ENCODE data around the gene RPP21. TPM values are rescaled to one million over a fixed set of nuclear protein-coding genes. Genes with fewer than 3 reads are reported as not detected.
"Not testable (repeated sequence)": the region's sequence is repeated elsewhere in the genome, so short reads cannot be mapped to it uniquely, and the experiment has no call there.

The RPP21 gene
- total RNA-seq, 1 donor from 2014 or later, result 23.2 TPM

- not testable (repeated sequence) for FAIRE-seq; DNase-seq (ENCODE audit: low spot score in 2 of 2)
Measured at GRCh38 chr6:30369280-30369679, 24.3 kb downstream of the RPP21 start.

- FAIRE-seq, result no peak
- DNase-seq (ENCODE audit: low spot score in 2 of 2), result no peak
Measured at GRCh38 chr6:30378290-30378937, 33.5 kb downstream of the RPP21 start.

GRCh38 chr6:30380464-30380863 is 35.5 kb downstream of the RPP21 start:
- no peak for DNase-seq (ENCODE audit: low spot score in 2 of 2)
- no peak for FAIRE-seq

- DNase-seq (ENCODE audit: low spot score in 2 of 2), result no peak
- no peak for FAIRE-seq
Measured at GRCh38 chr6:30386166-30386565, 41.2 kb downstream of the RPP21 start.

GRCh38 chr6:30391240-30391639 is 46.3 kb downstream of the RPP21 start:
- no peak for DNase-seq (ENCODE audit: low spot score in 2 of 2)
- no peak for FAIRE-seq

- no peak for FAIRE-seq
- no peak for DNase-seq (ENCODE audit: low spot score in 2 of 2)
Measured at GRCh38 chr6:30394139-30394538, 49.2 kb downstream of the RPP21 start.

Small RNA genes within 50 kb of the gene (small RNA-seq; reads per million reads assigned to genes)
- gene HLA-N, result not detected

Other genes with a start within 250 kb of the RPP21 start
- not detected for gene TRIM31, start 232.1 kb upstream of the RPP21 start, total RNA-seq
- not detected for gene TRIM40, start 209.0 kb upstream of the RPP21 start, total RNA-seq
- gene TRIM10, start 183.9 kb upstream of the RPP21 start, total RNA-seq, result under 0.01 TPM
- not detected for gene TRIM15, start 181.6 kb upstream of the RPP21 start, total RNA-seq
- gene TRIM26, start 131.8 kb upstream of the RPP21 start, total RNA-seq, result 14.3 TPM
- 9.8 TPM for gene TRIM39, start 18.2 kb upstream of the RPP21 start, total RNA-seq
- gene HLA-E, start 144.4 kb downstream of the RPP21 start, total RNA-seq, result 25.7 TPM
- 28.1 TPM for gene GNL1, start 211.3 kb downstream of the RPP21 start, total RNA-seq
- gene PRR3, start 212.1 kb downstream of the RPP21 start, total RNA-seq, result 12.2 TPM
- 18.8 TPM for gene ABCF1, start 226.3 kb downstream of the RPP21 start, total RNA-seq